Esophagus muscularis mucosa (tissue), 4 donors: ENCODE measurements around the gene TGM6. TPM values are rescaled to one million over a fixed set of nuclear protein-coding genes. Genes with fewer than 3 reads are reported as not detected.
A peak's percentile ranks its signal among the peaks of the same experiment; 100 is the strongest.

Source experiments
- DNase-seq: peaks from one replicate; pipeline ENCODE4 v3.0.0-alpha.2; 2017; ENCODE audit errors: extremely low spot score
- H3K27ac ChIP-seq, 4 donors: fragments of 200-600 bp; sonication (generic); replicated peaks in 1 of 4; 1 replicate in 3 of 4; 2 replicates in 1 of 4; pipeline ENCODE4 v1.5.1; 2016 to 2019; ENCODE audit warnings: mild to moderate bottlenecking in 1 of 4
- H3K27me3 ChIP-seq, 4 donors: fragments of 200-600 bp; sonication (generic); one replicate each; pipeline versions ENCODE4 v1.5.1 to v1.6.0; 2016 to 2019
- H3K36me3 ChIP-seq, 4 donors: fragments of 200-600 bp; sonication (generic); one replicate each; pipeline ENCODE4 v1.5.1; 2016 to 2019
- H3K4me1 ChIP-seq, 4 donors: fragments of 200-600 bp; sonication (generic); one replicate each; pipeline ENCODE4 v1.5.1; 2016 to 2019
- H3K4me3 ChIP-seq, 4 donors: fragments of 200-600 bp; sonication (generic); 1 replicate in 2 of 4; 2 replicates in 2 of 4; pipeline ENCODE4 v1.5.1; 2016 to 2019; ENCODE audit warnings: mild to moderate bottlenecking in 4 of 4, moderate library complexity in 1 of 4
- H3K9me3 ChIP-seq, 4 donors: fragments of 200-600 bp; sonication (generic); 1 replicate in 3 of 4; 2 replicates in 1 of 4; pipeline ENCODE4 v1.5.1; 2016 to 2019
- CTCF ChIP-seq, 3 experiments: fragments of 200-600 bp in 2 of 3; fragments of 450-650 bp in 1 of 3; sonication (generic) in 2 of 3; IDR thresholded peaks; one replicate each; pipeline ENCODE4 v1.5.1; 2017 to 2019; ENCODE audit warnings: antibody characterized with exemption in 3 of 3, mild to moderate bottlenecking in 2 of 3, moderate library complexity in 1 of 3
- EP300 ChIP-seq: sonication (generic); formaldehyde crosslinking; IDR thresholded peaks from one replicate; pipeline ENCODE4 v1.6.1; 2017; ENCODE audit warnings: antibody characterized with exemption
- POLR2A ChIP-seq: fragments of 450-650 bp; IDR thresholded peaks from one replicate; pipeline ENCODE4 v1.6.1; 2017; ENCODE audit warnings: antibody characterized with exemption, moderate library complexity, mild to moderate bottlenecking, low read depth
- POLR2AphosphoS5 ChIP-seq, 2 donors: sonication (generic); formaldehyde crosslinking; IDR thresholded peaks; one replicate each; pipeline ENCODE4 v1.6.1; 2017; ENCODE audit warnings: antibody characterized with exemption in 2 of 2
- WGBS: methylation state at CpG from one replicate; pipeline ENCODE4 v1.1.5; 2018; 5-methylcytosine and 5-hydroxymethylcytosine counted together
- intact Hi-C: fragments of 100-400 bp; cut with DNase I; formaldehyde crosslinking; loops from one replicate; pipeline ENCODE4 v1.15.1; 2023
- total RNA-seq, 4 donors: library from RNA; depleted of rRNA; stranded (reverse); fragments of >200 nt; gene quantifications; one replicate each; pipeline versions ENCODE4 v1.1.0 to v1.2.1, GENCODE V29; 2016

Gene TGM6
- total RNA-seq, 4 donors from 2014 or later, result not detected

DNA sequence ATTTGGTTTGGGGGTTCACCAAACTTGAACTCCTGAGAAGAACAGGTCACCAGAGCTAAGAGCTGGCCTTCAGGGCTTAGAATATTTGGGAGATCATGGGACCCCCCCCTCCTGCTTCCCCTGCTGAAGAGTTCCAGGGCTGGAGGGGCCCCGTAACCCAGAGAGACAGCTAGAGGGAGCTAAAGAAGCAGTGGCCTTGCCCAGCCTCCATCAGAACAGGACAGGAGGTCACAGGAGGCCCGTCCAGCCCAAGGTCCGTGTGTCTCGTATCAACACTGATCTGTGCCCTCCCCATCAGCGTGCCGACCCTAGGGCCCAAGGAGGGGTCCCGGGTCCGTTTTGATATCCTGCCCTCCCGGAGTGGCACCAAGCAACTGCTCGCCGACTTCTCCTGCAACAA is 40.6 kb upstream of the TGM6 start:
- Histone ChIP-seq H3K4me1 (no peaks in the 10 kb centered on the region), H3K27ac (no peak overlapping the region), H3K4me3 (no peak overlapping the region), H3K27me3 (peaks cover 0 to 15% (median 0%) of the 10 kb centered on the region in 4 donors), H3K9me3 (no peaks in the 10 kb centered on the region), H3K36me3 (no peaks in the 10 kb centered on the region)
- WGBS, result 71% methylated on average over 2 of the region's 11 CpGs
- TF ChIP-seq POLR2A (no peak), CTCF (IDR thresholded peaks at IDR 0.05) (no peak)
- intact Hi-C loops, result no loop called here
- DNase-seq, result peak; percentile 82

- Histone ChIP-seq H3K4me1 (no peaks in the 10 kb centered on the region), H3K9me3 (no peaks in the 10 kb centered on the region), H3K27me3 (peaks cover 0 to 15% (median 0%) of the 10 kb centered on the region in 4 donors), H3K27ac (no peak overlapping the region), H3K4me3 (no peak overlapping the region), H3K36me3 (no peaks in the 10 kb centered on the region)
- DNase-seq, result peak; percentile 68
- 74% methylated on average over 6 of the region's 6 CpGs for WGBS
- intact Hi-C loops, result no loop called here
- TF ChIP-seq CTCF (IDR thresholded peaks at IDR 0.05) (no peak), EP300 (no peak), POLR2A (no peak), POLR2AphosphoS5 (IDR thresholded peaks at IDR 0.05) (no peak)
These were observed 39.9 kb upstream of the TGM6 start for GRCh38 chr20:2340823-2341222.

GRCh38 chr20:2341336-2341735 is 39.4 kb upstream of the TGM6 start:
- Histone ChIP-seq H3K4me1 (no peaks in the 10 kb centered on the region), H3K36me3 (no peaks in the 10 kb centered on the region), H3K27me3 (peaks cover 0 to 18% (median 0%) of the 10 kb centered on the region in 4 donors), H3K27ac (no peak overlapping the region), H3K9me3 (no peaks in the 10 kb centered on the region), H3K4me3 (no peak overlapping the region)
- intact Hi-C loops, result no loop called here
- TF ChIP-seq EP300 (no peak), POLR2AphosphoS5 (IDR thresholded peaks at IDR 0.05) (no peak)
- no peak for DNase-seq
- WGBS, result 61% methylated on average over 7 of the region's 7 CpGs

DNA sequence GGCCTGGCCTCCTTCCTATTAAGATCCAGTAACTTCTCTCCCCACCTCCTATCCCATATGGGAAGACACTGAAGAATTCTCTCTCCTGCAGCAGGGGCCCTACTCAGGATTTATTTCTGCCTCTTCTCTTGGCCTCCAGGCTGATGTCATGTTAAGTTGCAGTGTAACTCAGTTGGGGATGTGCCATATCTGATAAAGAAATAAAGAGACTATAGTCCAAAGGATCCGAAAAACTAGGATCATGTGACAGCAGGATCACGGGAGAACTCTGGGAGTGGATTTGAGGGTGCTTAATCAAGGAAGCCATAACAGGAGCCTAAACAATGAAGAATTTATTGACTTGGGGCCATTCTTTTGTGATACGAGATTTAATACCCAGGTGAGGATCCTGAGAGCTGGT is 38.5 kb upstream of the TGM6 start:
- no peak overlapping the region for H3K4me3 ChIP-seq
- DNase-seq, result no peak
- no peaks in the 10 kb centered on the region for H3K36me3 ChIP-seq
- H3K27ac ChIP-seq, result no peak overlapping the region
- H3K9me3 ChIP-seq, result peaks cover 0 to 3% (median 0%) of the 10 kb centered on the region in 4 donors
- TF ChIP-seq POLR2A (no peak), POLR2AphosphoS5 (IDR thresholded peaks at IDR 0.05) (no peak), CTCF (IDR thresholded peaks at IDR 0.05) (no peak)
- no peaks in the 10 kb centered on the region for H3K4me1 ChIP-seq
- intact Hi-C loops, result no loop called here
- peaks cover 0 to 25% (median 0%) of the 10 kb centered on the region in 4 donors for H3K27me3 ChIP-seq
- 73% methylated on average over 3 of the region's 3 CpGs for WGBS

GRCh38 chr20:2346188-2346587 is 34.5 kb upstream of the TGM6 start:
- no peaks in the 10 kb centered on the region for H3K4me1 ChIP-seq
- H3K9me3 ChIP-seq, result peaks cover 0 to 5% (median 0%) of the 10 kb centered on the region in 4 donors
- no peak overlapping the region for H3K27ac ChIP-seq
- H3K36me3 ChIP-seq, result no peaks in the 10 kb centered on the region
- DNase-seq, result peak; percentile 53
- 80% methylated on average over 3 of the region's 3 CpGs for WGBS
- peaks cover 0 to 43% (median 0%) of the 10 kb centered on the region in 4 donors for H3K27me3 ChIP-seq
- no peak overlapping the region for H3K4me3 ChIP-seq
- intact Hi-C loops, result no loop called here
- no peak for TF ChIP-seq POLR2A
- no peak for TF ChIP-seq CTCF (IDR thresholded peaks at IDR 0.05)
- no peak for TF ChIP-seq POLR2AphosphoS5 (IDR thresholded peaks at IDR 0.05)
- no peak for TF ChIP-seq EP300
